IMR-90 (cell line): ENCODE data around the gene ZNF341. TPM values are rescaled to one million over a fixed set of nuclear protein-coding genes. Genes with fewer than 3 reads are reported as not detected.
"Not testable (repeated sequence)": the region's sequence is repeated elsewhere in the genome, so short reads cannot be mapped to it uniquely, and the experiment has no call there.

ENCODE experiments used
- ATAC-seq: fragments of 200-7000 bp; cut with Tn5 transposase; 2 replicates; pipeline ENCODE4 v1.9.1; 2020; ENCODE audit warnings: low read depth, mild to moderate bottlenecking, moderate library complexity
- BruUV-seq: library from RNA; stranded (reverse); fragments of 400-500 nt; replicated peaks from 2 replicates; lab custom pipeline; 2021; lab: Mats Ljungman, UMichigan
- CTCF ChIA-PET: fragments of 300-600 bp; formaldehyde crosslinking; extraction: SDS; loops from one replicate; lab custom pipeline; 2021; ENCODE audit warnings: antibody characterized with exemption; lab: Yijun Ruan, JAX
- POLR2A ChIA-PET: fragments of 300-600 bp; sonication (Branson Sonifier 250); formaldehyde crosslinking; loops from one replicate; lab custom pipeline; 2022; ENCODE audit warnings: antibody characterized with exemption; ENCODE audit not compliant: unreplicated experiment; lab: Charles Lee
- DNase-seq: peaks from one replicate; pipeline ENCODE4 v3.0.0; 2013
- H2AFZ ChIP-seq: replicated peaks from 2 replicates; pipeline ENCODE3; 2013; ENCODE audit warnings: low read length, mild to moderate bottlenecking; ENCODE audit not compliant: poor library complexity
- H2AK5ac ChIP-seq: 2 replicates; pipeline ENCODE4 v1.6.1; 2013; ENCODE audit warnings: low read depth, low read length, inconsistent platforms
- H2AK9ac ChIP-seq: replicated peaks from 2 replicates; pipeline ENCODE3; 2013; ENCODE audit warnings: mild to moderate bottlenecking, low read depth, low read length, moderate library complexity; ENCODE audit not compliant: poor library complexity
- H2BK120ac ChIP-seq: 2 replicates; pipeline ENCODE4 v1.6.1; 2013; ENCODE audit warnings: low read depth, low read length, inconsistent platforms
- H2BK15ac ChIP-seq: 3 replicates; pipeline ENCODE4 v1.6.1; 2013; ENCODE audit warnings: low read depth, low read length, inconsistent platforms
- H2BK20ac ChIP-seq: 2 replicates; pipeline ENCODE4 v1.6.1; 2013; ENCODE audit warnings: low read depth, mild to moderate bottlenecking, inconsistent platforms, low read length, moderate library complexity
- H2BK5ac ChIP-seq: 2 replicates; pipeline ENCODE4 v1.6.1; 2013; ENCODE audit warnings: mild to moderate bottlenecking, low read depth, low read length, inconsistent platforms; ENCODE audit not compliant: poor library complexity, severe bottlenecking
- H3K14ac ChIP-seq: replicated peaks from 2 replicates; pipeline ENCODE4 v1.6.1; 2013; ENCODE audit warnings: low read depth, low read length, inconsistent platforms
- H3K18ac ChIP-seq: 2 replicates; pipeline ENCODE4 v1.6.1; 2013; ENCODE audit warnings: low read depth, low read length, control low read depth
- H3K23ac ChIP-seq: 2 replicates; pipeline ENCODE4 v1.6.1; 2013; ENCODE audit warnings: low read depth, low read length, inconsistent platforms
- H3K27ac ChIP-seq: 2 replicates; pipeline ENCODE4 v1.5.1; 2013; ENCODE audit warnings: mild to moderate bottlenecking, control low read depth, low read length; ENCODE audit not compliant: insufficient read depth
- H3K27me3 ChIP-seq: 2 replicates; pipeline ENCODE4 v1.6.1; 2013; ENCODE audit warnings: low read length; ENCODE audit not compliant: control insufficient read depth, insufficient read depth
- H3K36me3 ChIP-seq: 2 replicates; pipeline ENCODE4 v1.6.1; 2013; ENCODE audit warnings: low read length, mixed read lengths; ENCODE audit not compliant: control insufficient read depth, insufficient read depth
- H3K4ac ChIP-seq: 2 replicates; pipeline ENCODE4 v1.6.1; 2013; ENCODE audit warnings: low read depth, low read length, inconsistent platforms
- H3K4me1 ChIP-seq: 2 replicates; pipeline ENCODE4 v1.6.1; 2013; ENCODE audit warnings: low read length, mixed read lengths; ENCODE audit not compliant: control insufficient read depth, insufficient read depth
- H3K4me2 ChIP-seq: 2 replicates; pipeline ENCODE4 v1.6.1; 2013; ENCODE audit warnings: low read depth, mild to moderate bottlenecking, control low read depth, low read length, moderate library complexity
- H3K4me3 ChIP-seq: 2 replicates; pipeline ENCODE4 v1.5.1; 2013; ENCODE audit warnings: low read depth, mild to moderate bottlenecking, control low read depth, low read length, moderate library complexity; ENCODE audit not compliant: insufficient read depth
- H3K56ac ChIP-seq: 2 replicates; pipeline ENCODE4 v1.6.1; 2013; ENCODE audit warnings: low read length, inconsistent platforms; ENCODE audit not compliant: insufficient read depth; ENCODE audit errors: extremely low read depth
- H3K79me1 ChIP-seq, 2 experiments: 2 replicates each; pipeline ENCODE4 v1.6.1; 2013; ENCODE audit warnings: low read length in 2 of 2, inconsistent platforms in 1 of 2, low read depth in 1 of 2
- H3K9ac ChIP-seq: 2 replicates; pipeline ENCODE4 v1.6.1; 2013; ENCODE audit warnings: low read depth, low read length, control low read depth
- H3K9me1 ChIP-seq: 2 replicates; pipeline ENCODE4 v1.6.1; 2013; ENCODE audit warnings: low read length, inconsistent platforms; ENCODE audit not compliant: insufficient read depth
- H3K9me3 ChIP-seq: 2 replicates; pipeline ENCODE4 v1.6.1; 2013; ENCODE audit warnings: low read length; ENCODE audit not compliant: control insufficient read depth, insufficient read depth
- H4K20me1 ChIP-seq: 2 replicates; pipeline ENCODE4 v1.6.1; 2013; ENCODE audit warnings: low read length, inconsistent platforms; ENCODE audit not compliant: insufficient read depth
- H4K5ac ChIP-seq: 2 replicates; pipeline ENCODE4 v1.6.1; 2013; ENCODE audit warnings: mild to moderate bottlenecking, low read depth, low read length, control low read depth
- H4K8ac ChIP-seq, 2 experiments: 2 replicates each; pipeline ENCODE4 v1.6.1; 2013; ENCODE audit warnings: low read depth in 2 of 2, low read length in 2 of 2, control low read depth in 1 of 2, inconsistent platforms in 1 of 2
- H4K91ac ChIP-seq: 2 replicates; pipeline ENCODE4 v1.6.1; 2013; ENCODE audit warnings: low read depth, low read length, inconsistent platforms; ENCODE audit not compliant: insufficient read depth
- WGBS, 2 experiments: methylation state at CpG; one replicate each; pipeline versions ENCODE4 v1.1.5 to v1.1.7; 2013; ENCODE audit warnings: missing lambda C conversion rate in 2 of 2; ENCODE audit not compliant: insufficient read length in 1 of 2; ENCODE audit errors: extremely low coverage in 2 of 2; 5-methylcytosine and 5-hydroxymethylcytosine counted together
- dilution Hi-C: fragments of 300-500 bp; cut with HindIII; formaldehyde crosslinking; loops from one replicate; pipeline ENCODE4 v1.14.3; 2018; ENCODE audit warnings: low sequenced_read_pairs; ENCODE audit not compliant: unreplicated experiment
- in situ Hi-C: fragments of 300-500 bp; cut with MboI; formaldehyde crosslinking; loops from 3 replicates; pipeline ENCODE4 v1.14.3; 2019; ENCODE audit warnings: low sequenced_read_pairs, inconsistent platforms, mixed read lengths
- intact Hi-C: fragments of 100-400 bp; cut with micrococcal nuclease; formaldehyde crosslinking; loops from 2 replicates; pipeline ENCODE4 v1.10.0; 2022
- polyA plus RNA-seq, 3 experiments: library from polyadenylated mRNA; depleted of rRNA; stranded (reverse); fragments of >200 nt; gene quantifications; 2 replicates each; pipeline ENCODE4 v1.2.3, GENCODE V29; 2012; ENCODE audit warnings: low replicate concordance in 1 of 3
- total RNA-seq: library from RNA; depleted of rRNA; stranded (reverse); fragments of >200 nt; gene quantifications from 2 replicates; pipeline ENCODE4 v1.2.3, GENCODE V29; 2012

The ZNF341 gene
- total and polyA plus RNA-seq, 2 of the 4 experiments (the other 2 are of a cell fraction), result 1.1 to 3.4 TPM

- H3K18ac ChIP-seq, dilution Hi-C loops, intact Hi-C loops, H2BK120ac ChIP-seq, H3K36me3 ChIP-seq, H4K20me1 ChIP-seq, H3K4ac ChIP-seq, H3K9me3 ChIP-seq, H2BK20ac ChIP-seq, H3K4me2 ChIP-seq, H4K8ac ChIP-seq, H2AK5ac ChIP-seq, H3K9me1 ChIP-seq, H3K27ac ChIP-seq, BruUV-seq, POLR2A ChIA-PET, H2AK9ac ChIP-seq, H3K23ac ChIP-seq, H2AFZ ChIP-seq, ATAC-seq, H3K9ac ChIP-seq, H3K27me3 ChIP-seq, H4K5ac ChIP-seq, H3K4me1 ChIP-seq, H3K14ac ChIP-seq, H4K91ac ChIP-seq, CTCF ChIA-PET, DNase-seq, H2BK5ac ChIP-seq, H3K4me3 ChIP-seq, H2BK15ac ChIP-seq, H3K79me1 ChIP-seq, in situ Hi-C loops, H3K56ac ChIP-seq: not testable (repeated sequence)
- WGBS, 2 experiments, result 96% methylated on average over 18 of the region's 45 CpGs; no CpG with 5 or more reads in 1 of the 2 experiments
Observed at GRCh38 chr20:33700696-33701441, 30.9 kb upstream of the ZNF341 start.
